Stimulated activated CD4-positive, alpha-beta T cell treated with anti-CD3 and anti-CD28 coated beads, Interleukin-2, amount 100 ng/mL, for 48 hours (primary cell): Measurements from ENCODE around the gene SLC4A8.
A peak's percentile ranks its signal among the peaks of the same experiment; 100 is the strongest.

Experiments
- DNase-seq, 2 donors: peaks; one replicate each; pipeline ENCODE4 v3.0.0-alpha.2; 2020

The SLC4A8 gene

GRCh38 chr12:51528852-51529650 is 104.4 kb downstream of the SLC4A8 start:
- DNase-seq = no peak

- DNase-seq = no peak
Measured at GRCh38 chr12:51529651-51529970, 105.0 kb downstream of the SLC4A8 start.

GRCh38 chr12:51530208-51530607 is 105.6 kb downstream of the SLC4A8 start:
- no peak for DNase-seq

GRCh38 chr12:51531284-51531977 is 106.8 kb downstream of the SLC4A8 start:
- DNase-seq = no peak

GRCh38 chr12:51531978-51532497 is 107.4 kb downstream of the SLC4A8 start:
- peak; percentile 71 to 75 for DNase-seq

- no peak for DNase-seq
Measured at GRCh38 chr12:51533799-51534198, 109.2 kb downstream of the SLC4A8 start.

GRCh38 chr12:51534216-51535074 is 109.8 kb downstream of the SLC4A8 start:
- DNase-seq = no peak

GRCh38 chr12:51536159-51536558 is 111.5 kb downstream of the SLC4A8 start:
- no peak for DNase-seq

GRCh38 chr12:51538149-51538548 is 113.5 kb downstream of the SLC4A8 start:
- no peak for DNase-seq

- DNase-seq = no peak
Measured at GRCh38 chr12:51538599-51538998, 114.0 kb downstream of the SLC4A8 start.

GRCh38 chr12:51540996-51541395 is 116.4 kb downstream of the SLC4A8 start:
- DNase-seq = no peak

- no peak for DNase-seq
Measured at GRCh38 chr12:51546097-51546496, 121.5 kb downstream of the SLC4A8 start.

GRCh38 chr12:51547606-51548005 is 123.0 kb downstream of the SLC4A8 start:
- DNase-seq = no peak

- no peak for DNase-seq
Measured at GRCh38 chr12:51548241-51548640, 123.6 kb downstream of the SLC4A8 start.

GRCh38 chr12:51549637-51550036 is 125.0 kb downstream of the SLC4A8 start:
- DNase-seq = no peak
